ENCODE measurements around the gene PPIL4. TPM values are rescaled to one million over a fixed set of nuclear protein-coding genes. Genes with fewer than 3 reads are reported as not detected.

Gene PPIL4
- total and polyA plus RNA-seq, 3 donors from 2014 or later = 13.9 to 39.4 (median 36.0) TPM

DNA sequence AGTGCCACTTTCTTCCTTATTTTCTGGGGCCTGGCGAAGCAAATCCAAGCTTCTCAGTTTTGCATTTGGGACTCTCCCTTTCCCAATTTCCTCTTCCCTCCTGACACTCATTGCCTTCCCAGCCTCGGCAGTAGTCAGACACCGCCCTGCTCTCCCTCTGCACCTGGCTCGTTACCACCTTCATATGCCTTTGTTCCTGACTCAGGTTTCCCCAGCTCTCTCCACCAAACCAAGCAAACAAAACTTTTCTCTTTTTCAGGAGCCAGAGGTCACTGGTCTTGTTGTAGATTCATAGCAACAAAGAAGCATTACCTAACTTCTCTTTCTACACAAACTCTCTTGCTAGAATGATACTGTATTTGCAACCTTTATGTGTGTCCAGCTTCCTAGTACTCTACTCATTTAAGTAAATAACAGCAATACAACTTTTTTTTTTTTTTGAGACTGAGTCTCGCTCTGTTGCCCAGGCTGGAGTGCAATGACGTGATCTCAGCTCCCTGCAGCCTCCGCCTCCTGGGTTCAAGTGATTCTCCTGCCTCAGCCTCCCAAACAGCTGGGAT is 52.0 kb downstream of the PPIL4 start:
- no peak overlapping the region for H3K4me3 ChIP-seq
- H3K27me3 ChIP-seq = no peaks in the 10 kb centered on the region
- TF ChIP-seq POLR2A (IDR thresholded peaks at IDR 0.05) = no peak
- TF ChIP-seq, protein P1, sequence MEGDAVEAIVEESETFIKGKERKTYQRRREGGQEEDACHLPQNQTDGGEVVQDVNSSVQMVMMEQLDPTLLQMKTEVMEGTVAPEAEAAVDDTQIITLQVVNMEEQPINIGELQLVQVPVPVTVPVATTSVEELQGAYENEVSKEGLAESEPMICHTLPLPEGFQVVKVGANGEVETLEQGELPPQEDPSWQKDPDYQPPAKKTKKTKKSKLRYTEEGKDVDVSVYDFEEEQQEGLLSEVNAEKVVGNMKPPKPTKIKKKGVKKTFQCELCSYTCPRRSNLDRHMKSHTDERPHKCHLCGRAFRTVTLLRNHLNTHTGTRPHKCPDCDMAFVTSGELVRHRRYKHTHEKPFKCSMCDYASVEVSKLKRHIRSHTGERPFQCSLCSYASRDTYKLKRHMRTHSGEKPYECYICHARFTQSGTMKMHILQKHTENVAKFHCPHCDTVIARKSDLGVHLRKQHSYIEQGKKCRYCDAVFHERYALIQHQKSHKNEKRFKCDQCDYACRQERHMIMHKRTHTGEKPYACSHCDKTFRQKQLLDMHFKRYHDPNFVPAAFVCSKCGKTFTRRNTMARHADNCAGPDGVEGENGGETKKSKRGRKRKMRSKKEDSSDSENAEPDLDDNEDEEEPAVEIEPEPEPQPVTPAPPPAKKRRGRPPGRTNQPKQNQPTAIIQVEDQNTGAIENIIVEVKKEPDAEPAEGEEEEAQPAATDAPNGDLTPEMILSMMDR (IDR thresholded peaks at IDR 0.05) = no peak
- H3K9me3 ChIP-seq = no peaks in the 10 kb centered on the region
- H3K4me1 ChIP-seq = no peaks in the 10 kb centered on the region
- H3K36me3 ChIP-seq (ENCODE audit: low read depth, missing control alignments) = no peaks in the 10 kb centered on the region
- no peak overlapping the region for H3K27ac ChIP-seq
- 81 to 90% methylated on average over 7 of the region's 7 CpGs for WGBS, 2 donors
- intact Hi-C loops (cut with DNase I; ENCODE audit: low total_unique reads) = no loop called here
- DNase-seq = no peak

- DNase-seq = no peak
- 75 to 86% methylated on average over 4 of the region's 4 CpGs for WGBS, 2 donors
- Histone ChIP-seq H3K36me3 (ENCODE audit: low read depth, missing control alignments) (no peaks in the 10 kb centered on the region), H3K4me1 (no peaks in the 10 kb centered on the region), H3K27me3 (no peaks in the 10 kb centered on the region), H3K9me3 (no peaks in the 10 kb centered on the region), H3K4me3 (no peak overlapping the region), H3K27ac (no peak overlapping the region)
- intact Hi-C loops (cut with DNase I; ENCODE audit: low total_unique reads) = no loop called here
- TF ChIP-seq, protein P1 (IDR thresholded peaks at IDR 0.05) = no peak
- TF ChIP-seq POLR2A (IDR thresholded peaks at IDR 0.05) = no peak
These were observed 53.0 kb downstream of the PPIL4 start for GRCh38 chr6:149492798-149493343.

- intact Hi-C loops (cut with DNase I; ENCODE audit: low total_unique reads) = no loop called here
- no peaks in the 10 kb centered on the region for H3K4me1 ChIP-seq
- H3K27me3 ChIP-seq = no peaks in the 10 kb centered on the region
- 93 to 97% methylated on average over 4 of the region's 4 CpGs for WGBS, 2 donors
- H3K27ac ChIP-seq = no peak overlapping the region
- TF ChIP-seq POLR2A (IDR thresholded peaks at IDR 0.05) = no peak
- TF ChIP-seq, protein P1 (IDR thresholded peaks at IDR 0.05) = no peak
- H3K36me3 ChIP-seq (ENCODE audit: low read depth, missing control alignments) = no peaks in the 10 kb centered on the region
- no peaks in the 10 kb centered on the region for H3K9me3 ChIP-seq
- H3K4me3 ChIP-seq = no peak overlapping the region
- no peak for DNase-seq
These were observed 55.9 kb downstream of the PPIL4 start for GRCh38 chr6:149489967-149490366.

DNA sequence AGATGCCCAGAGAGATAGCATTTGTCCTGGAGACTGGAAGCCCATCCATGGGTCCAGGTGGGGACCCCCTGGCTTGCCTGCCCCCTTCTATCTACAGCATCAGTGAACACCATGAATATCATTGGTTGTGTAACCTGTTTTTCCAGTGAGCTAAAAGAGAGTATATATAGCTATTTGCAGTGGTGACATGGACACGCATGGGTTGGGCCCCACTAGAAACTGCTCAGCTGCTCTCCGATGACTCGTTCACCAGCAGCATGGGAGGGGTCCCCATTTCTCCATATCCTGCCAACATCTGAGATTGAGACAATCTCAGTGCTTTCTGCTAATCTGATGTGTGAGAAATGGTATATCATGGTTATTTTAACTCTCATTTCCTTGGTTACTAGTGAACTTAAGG is 57.0 kb downstream of the PPIL4 start:
- H3K9me3 ChIP-seq = no peaks in the 10 kb centered on the region
- H3K4me1 ChIP-seq = no peaks in the 10 kb centered on the region
- WGBS, 2 donors = 78 to 95% methylated on average over 3 of the region's 3 CpGs
- H3K36me3 ChIP-seq (ENCODE audit: low read depth, missing control alignments) = no peaks in the 10 kb centered on the region
- DNase-seq = no peak
- H3K4me3 ChIP-seq = no peak overlapping the region
- TF ChIP-seq, protein P1 (IDR thresholded peaks at IDR 0.05) = no peak
- TF ChIP-seq POLR2A (IDR thresholded peaks at IDR 0.05) = no peak
- intact Hi-C loops (cut with DNase I; ENCODE audit: low total_unique reads) = no loop called here
- no peak overlapping the region for H3K27ac ChIP-seq
- no peaks in the 10 kb centered on the region for H3K27me3 ChIP-seq

DNA sequence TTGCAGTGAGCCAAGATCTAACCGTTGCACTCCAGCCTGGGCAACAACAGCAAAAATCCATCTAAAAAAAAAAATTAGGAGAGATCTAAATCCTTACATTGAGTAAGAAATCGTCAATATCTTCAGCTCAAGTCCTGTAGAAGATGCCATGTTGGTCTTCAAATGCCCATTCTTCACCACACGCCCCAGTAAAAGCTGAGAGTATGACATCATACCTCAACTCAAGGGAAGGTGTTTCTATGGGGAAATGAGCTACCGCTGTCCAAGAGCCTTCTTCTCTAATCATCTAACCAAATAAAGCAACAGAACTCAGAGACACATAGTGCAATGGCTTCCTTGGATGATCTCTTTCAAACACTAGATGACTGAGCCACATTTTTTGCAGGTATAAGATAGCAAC is 58.5 kb downstream of the PPIL4 start:
- no peak for TF ChIP-seq POLR2A (IDR thresholded peaks at IDR 0.05)
- TF ChIP-seq, protein P1 (IDR thresholded peaks at IDR 0.05) = no peak
- Histone ChIP-seq H3K4me1 (no peaks in the 10 kb centered on the region), H3K36me3 (ENCODE audit: low read depth, missing control alignments) (no peaks in the 10 kb centered on the region), H3K27ac (no peak overlapping the region), H3K9me3 (no peaks in the 10 kb centered on the region), H3K4me3 (no peak overlapping the region), H3K27me3 (no peaks in the 10 kb centered on the region)
- intact Hi-C loops (cut with DNase I; ENCODE audit: low total_unique reads) = no loop called here
- WGBS, 2 donors = 93 to 95% methylated on average over 4 of the region's 4 CpGs
- no peak for DNase-seq

All from testis (tissue), 3 donors.